K562 treated with DMSO at 1 percent for 24 hours (cell line): ENCODE data around the gene SEL1L. TPM values are rescaled to one million over a fixed set of nuclear protein-coding genes. Genes with fewer than 3 reads are reported as not detected.

Experiments
- total RNA-seq: library from RNA; unstranded; fragments of 300-600 nt; gene quantifications from 2 replicates; pipeline ENCODE4 v1.2.3, GENCODE V29; 2022; ENCODE audit warnings: low read depth; ENCODE audit not compliant: insufficient read depth

SEL1L gene
- total RNA-seq = 14.8 and 21.8 TPM in 2 replicates

DNA sequence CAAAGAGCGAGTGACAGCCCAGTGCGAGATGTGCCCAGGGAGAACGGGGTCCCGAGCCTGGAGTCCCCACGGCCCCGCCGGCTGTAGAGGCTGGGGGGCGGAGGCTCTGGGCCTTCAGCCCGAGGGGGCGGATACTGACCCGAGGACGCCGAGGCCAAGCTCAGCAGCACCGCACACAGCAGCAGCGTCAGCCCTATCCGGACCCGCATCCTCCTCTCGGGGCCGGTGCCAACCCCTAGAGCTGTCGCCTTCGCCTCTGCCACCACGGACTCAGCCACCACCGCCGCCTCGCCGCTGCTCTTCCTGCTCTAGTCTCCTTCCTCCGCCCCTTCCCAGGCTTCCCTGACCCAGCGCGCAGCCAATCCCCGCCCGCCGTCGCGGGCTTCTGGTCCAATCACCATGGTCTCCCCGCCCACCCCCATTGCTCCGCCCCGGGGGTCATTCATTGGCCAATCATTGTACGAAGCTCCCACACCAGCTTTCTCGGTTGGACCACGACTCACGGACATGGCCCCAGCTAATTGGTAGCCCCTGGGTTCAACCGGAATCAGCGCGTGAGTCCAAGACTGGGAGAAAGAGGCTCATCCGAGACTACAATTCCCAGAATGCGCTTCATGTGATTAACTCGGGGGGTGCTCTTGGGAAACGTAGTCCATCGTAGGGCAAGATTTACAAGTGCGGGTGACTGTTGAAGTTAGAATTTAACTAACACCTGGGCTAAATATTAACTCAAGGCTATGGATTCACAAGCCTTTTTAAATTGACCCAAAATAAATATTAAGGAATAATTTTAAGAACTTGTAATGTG lies at the start of gene SEL1L:
Gene SEL1L (minus strand): TSS at position 318 of the 808 bp plus-strand sequence. CDS start 109 bp downstream, at position 209.

Other genes with a start within 250 kb of the SEL1L start
- gene STON2, start 133.5 kb downstream of the SEL1L start, total RNA-seq = 19.4 and 27.3 TPM in 2 replicates